GM19324 (cell line): Measurements from ENCODE around the gene HELZ2.
"Not testable (repeated sequence)": the region's sequence is repeated elsewhere in the genome, so short reads cannot be mapped to it uniquely, and the experiment has no call there.

Experiments used
- ATAC-seq: cut with Tn5 transposase; IDR thresholded peaks from one replicate; pipeline ENCODE4 v1.9.1; 2021; ENCODE audit warnings: mild to moderate bottlenecking, moderate library complexity; ENCODE audit not compliant: unreplicated experiment, low FRiP score

Gene HELZ2, protein sequence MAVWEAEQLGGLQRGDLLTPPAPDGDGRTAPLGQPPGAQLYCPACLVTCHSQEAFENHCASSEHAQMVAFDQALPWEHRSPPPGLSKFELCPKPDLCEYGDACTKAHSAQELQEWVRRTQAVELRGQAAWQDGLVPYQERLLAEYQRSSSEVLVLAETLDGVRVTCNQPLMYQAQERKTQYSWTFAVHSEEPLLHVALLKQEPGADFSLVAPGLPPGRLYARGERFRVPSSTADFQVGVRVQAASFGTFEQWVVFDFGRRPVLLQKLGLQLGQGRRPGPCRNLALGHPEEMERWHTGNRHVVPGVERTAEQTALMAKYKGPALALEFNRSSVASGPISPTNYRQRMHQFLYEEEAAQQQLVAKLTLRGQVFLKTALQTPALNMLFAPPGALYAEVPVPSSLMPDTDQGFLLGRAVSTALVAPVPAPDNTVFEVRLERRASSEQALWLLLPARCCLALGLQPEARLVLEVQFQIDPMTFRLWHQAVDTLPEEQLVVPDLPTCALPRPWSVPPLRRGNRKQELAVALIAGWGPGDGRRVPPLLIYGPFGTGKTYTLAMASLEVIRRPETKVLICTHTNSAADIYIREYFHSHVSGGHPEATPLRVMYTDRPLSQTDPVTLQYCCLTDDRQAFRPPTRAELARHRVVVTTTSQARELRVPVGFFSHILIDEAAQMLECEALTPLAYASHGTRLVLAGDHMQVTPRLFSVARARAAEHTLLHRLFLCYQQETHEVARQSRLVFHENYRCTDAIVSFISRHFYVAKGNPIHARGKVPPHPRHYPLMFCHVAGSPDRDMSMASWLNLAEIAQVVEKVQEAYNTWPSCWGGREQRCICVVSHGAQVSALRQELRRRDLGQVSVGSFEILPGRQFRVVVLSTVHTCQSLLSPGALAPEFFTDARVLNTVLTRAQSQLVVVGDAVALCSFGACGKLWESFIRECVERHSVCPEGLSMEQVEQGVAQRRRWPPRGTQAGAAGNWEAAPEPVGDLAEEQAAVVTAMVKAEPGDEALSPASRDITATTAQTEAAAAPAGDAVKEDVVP (N-terminal part only)

GRCh38 chr20:63574156-63574828, at the start of gene HELZ2:
HELZ2 (minus strand) TSS chr20:63574239; CDS start chr20:63572385, 1,854 bp downstream.
- ATAC-seq: no peak

DNA sequence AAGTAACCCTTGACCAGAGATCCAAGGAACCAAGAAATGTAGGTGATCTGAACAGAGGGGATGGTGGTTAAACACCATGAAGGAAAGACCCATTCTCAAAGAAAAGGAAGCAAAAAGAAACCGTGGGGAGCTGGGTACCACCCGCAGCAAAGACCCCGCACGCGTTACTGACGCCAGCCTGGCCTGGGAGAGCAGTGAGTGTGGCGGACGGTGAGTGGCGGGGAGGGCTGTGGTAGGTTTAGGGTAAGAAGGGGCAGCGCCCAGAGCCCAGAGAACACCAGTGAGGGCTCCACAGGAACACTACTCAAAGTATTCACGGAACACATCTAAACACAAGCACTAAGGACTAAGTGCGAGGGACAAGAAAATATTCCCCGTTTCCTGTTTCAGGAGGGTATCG, 48.7 kb upstream of the HELZ2 start:
- ATAC-seq: no peak

GRCh38 chr20:63622096-63622495, 48.1 kb upstream of the HELZ2 start:
- no peak for ATAC-seq

GRCh38 chr20:63620991-63621390, 47.0 kb upstream of the HELZ2 start:
- ATAC-seq: no peak

GRCh38 chr20:63619505-63619904, 45.5 kb upstream of the HELZ2 start:
- ATAC-seq: no peak

DNA sequence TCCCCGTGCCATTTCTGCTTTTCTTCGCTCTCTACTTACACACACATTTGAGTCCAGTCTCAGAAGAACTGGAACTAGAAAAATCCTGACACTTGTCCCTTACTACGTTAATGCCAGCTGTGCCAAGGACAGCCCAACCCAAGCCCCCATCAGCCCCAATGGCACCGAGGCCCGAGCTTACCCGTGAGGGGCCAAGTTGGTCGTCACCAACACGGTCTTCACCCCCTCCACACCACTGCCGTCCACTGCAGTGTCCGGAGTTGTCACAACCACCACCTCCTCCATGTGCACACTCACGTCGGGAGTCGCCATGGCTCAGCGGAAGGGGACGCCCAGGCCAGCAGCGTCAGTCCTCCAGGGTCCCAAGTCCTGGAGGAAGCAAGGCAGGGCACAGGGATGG, 45.0 kb upstream of the HELZ2 start:
- ATAC-seq: no peak

DNA sequence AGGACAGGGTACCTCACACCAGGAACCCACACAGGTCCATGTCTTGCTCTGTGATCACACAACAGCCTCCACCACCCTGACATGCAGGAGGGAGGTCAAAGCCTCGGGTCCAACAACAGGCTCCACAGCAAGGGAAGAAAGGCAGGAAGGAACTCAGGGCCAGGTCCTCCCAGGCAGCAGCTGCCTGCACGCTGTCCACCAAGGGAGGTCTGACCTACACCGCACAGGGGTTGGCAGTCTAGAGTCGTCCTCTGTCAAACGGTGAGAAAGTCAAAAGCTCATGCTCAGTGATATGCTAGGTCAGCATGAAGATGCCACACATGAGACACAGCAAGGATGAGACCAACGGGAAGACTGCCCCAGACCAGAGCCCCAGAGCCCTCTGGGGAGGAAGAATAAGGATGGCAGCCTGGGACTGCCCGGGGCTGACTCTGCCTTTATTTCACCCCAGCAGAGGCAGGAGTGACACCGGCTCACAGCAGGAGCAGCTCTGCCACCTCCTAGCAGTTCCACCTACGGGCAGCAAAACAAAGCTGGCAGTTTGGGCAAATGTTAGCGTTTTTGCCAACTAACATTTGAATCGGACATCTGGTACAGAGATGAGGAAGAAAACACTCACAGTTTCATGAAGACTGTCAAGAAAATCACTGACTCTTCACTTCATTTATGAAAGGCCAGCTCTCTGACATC, 44.4 kb upstream of the HELZ2 start:
- ATAC-seq: no peak

- ATAC-seq: no peak
These were observed 43.8 kb upstream of the HELZ2 start for GRCh38 chr20:63617876-63618265.

- no peak for ATAC-seq
These were observed 43.2 kb upstream of the HELZ2 start for GRCh38 chr20:63617092-63617875.

DNA sequence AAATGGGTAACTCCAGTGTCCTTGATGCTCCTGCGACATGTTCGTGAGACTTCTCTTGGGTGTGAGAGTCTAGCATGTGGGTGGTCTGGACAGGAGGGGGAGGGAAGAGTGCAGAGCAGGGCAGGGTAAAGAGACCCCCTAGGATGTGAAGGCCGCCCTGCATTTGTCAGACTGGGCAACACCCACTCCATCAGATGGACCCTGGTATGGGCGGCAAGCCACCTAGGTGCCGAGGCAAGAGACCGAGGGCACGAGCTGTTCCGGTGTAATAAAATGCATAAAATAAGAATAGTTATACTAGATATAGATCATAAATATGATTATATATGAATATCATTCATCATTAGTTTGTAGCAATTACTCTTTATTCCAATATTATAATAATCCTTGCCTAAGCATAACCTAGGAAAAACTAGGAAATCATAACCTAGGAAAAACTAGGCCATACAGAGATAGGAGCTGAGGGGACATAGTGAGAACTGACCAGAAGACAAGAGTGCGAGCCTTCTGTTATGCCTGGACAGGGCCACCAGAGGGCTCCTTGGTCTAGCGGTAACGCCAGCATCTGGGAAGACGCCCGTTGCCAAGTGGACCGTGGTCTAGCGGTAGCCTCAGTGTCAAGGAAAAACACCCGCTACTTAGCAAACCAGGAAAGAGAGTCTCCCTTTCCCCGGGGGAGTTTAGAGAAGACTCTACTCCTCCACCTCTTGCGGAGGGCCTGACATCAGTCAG, 40.0 kb upstream of the HELZ2 start:
- ATAC-seq: not testable (repeated sequence)

DNA sequence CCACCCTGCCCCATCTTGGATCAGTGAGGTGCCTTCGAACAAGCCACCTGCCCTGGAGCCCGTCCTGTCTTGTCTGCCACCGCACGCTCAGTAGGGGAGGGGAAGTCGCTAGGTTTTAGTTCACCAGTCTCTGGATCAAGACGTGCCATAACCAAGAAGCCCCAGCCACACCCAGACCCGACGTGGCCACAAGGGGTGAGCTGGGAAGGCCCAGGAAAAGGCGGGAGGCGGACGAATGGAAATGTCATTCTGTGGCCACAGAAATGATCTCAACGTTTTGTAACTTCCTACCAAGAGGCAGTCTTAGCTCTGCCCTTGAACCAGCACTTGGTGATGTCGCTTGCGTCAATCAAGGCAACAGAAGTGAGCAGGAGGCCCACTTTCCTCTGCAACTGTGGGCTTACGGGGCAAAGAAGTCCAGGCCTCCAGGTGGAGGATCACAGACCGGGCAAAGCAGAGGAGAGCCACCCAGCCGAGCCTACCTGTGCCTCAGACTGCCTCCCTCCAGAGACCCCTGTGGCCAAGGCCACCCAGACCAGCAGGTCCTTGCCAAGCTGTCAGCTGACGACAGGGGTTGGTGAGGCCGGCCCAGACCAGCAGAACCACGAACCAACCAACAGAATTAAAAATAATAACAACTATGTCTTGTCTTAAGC, 38.4 kb upstream of the HELZ2 start:
- ATAC-seq: no peak

GRCh38 chr20:63611646-63612045, 37.6 kb upstream of the HELZ2 start:
- ATAC-seq: no peak

- ATAC-seq: no peak
These were observed 36.8 kb upstream of the HELZ2 start for GRCh38 chr20:63610581-63611435.

DNA sequence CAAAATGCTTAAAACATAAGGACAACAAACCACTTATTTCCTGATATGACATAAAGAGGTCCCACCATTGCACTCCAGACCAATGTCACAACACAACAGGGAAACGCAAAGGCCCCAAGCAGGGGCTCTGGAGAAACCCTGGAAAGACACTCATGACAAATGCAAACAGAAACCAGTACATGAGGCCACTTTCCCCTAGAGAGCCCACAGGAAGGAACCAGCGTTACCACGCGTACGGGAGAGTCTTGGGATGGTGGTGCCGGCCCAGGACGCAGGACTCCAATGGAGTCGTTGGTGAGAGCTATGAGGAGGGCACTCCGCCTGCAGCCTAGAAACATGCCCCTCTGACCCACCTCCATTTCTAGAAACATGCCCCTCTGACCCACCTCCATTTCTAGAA, 32.6 kb upstream of the HELZ2 start:
- ATAC-seq: no peak

DNA sequence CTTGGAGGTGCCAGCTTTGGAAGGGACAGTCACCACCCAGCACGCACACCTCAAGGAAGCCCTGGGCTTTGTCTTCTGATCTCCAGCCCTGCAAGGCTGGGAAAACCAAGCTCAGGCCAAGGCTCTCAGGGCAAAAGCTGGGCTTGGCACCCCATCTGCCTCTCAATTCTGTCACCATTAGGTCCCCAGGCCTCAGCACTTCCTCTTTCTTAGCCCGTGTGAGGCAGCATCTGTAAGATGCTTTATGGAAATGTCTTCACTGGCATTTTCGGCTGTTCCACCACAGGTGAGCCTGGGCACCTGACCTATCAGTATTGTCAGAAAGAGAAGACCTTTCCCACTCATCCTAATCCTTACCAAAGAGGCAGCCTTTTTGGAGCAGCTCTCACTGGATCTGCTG, 28.3 kb upstream of the HELZ2 start:
- no peak for ATAC-seq

DNA sequence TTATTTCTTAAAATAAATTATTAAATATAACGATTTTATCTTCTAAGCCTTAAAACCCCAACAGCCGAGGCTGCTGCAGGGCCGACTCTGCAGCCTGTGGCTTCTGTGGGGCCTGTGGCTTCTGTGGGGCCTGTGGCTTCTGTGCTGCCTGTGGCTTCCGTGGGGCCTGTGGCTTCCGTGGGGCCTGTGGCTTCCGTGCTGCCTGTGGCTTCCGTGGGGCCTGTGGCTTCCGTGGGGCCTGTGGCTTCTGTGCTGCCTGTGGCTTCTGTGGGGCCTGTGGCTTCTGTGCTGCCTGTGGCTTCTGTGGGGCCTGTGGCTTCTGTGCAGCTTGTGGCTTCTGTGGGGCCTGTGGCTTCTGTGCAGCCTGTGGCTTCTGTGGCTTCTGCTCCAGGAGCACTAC, 27.6 kb upstream of the HELZ2 start:
- ATAC-seq: not testable (repeated sequence)

- no peak for ATAC-seq
These were observed 25.5 kb upstream of the HELZ2 start for GRCh38 chr20:63599396-63600050.
